ENCODE results near the gene NELFB.

The NELFB gene

DNA sequence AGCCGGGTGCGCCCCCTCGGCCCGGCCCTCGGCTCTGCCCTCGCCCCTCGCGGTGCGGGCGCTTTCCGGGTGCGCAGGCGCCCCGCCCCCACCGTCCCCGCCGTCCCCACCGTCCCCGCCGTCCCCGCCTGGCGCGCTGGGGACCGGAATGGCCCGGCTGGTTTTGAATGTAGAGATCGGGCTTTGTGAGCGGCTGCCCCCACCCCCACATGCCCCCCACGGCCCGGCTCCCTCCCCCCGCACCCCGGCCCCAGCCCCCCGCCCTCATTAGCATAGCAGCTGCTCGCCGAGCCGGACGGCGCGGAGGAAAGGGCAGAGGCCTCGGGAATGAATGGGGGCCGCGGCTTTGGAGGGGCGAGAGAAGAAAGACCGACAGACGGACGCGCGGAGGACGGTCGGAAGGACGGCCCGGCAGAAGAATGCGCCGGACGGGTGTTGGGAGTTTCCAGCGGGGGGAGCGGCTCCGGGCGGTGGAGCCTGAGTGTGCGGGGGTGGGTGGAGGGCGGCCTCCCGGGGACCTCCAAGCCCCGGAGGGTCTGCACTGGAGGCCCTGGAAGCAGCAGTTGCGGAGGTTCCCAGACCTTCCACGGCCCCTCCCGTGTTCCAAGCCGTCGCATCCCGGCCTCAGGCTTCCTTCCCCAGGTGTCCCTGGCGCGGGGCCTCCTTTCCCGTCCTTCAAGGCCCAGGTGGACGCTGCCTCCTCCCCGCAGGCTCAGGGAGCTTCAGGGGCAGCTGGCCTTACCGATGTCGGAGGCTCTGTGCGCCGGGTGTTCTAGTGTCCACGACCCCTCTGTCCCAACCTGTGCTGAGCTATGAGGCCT lies 40.9 kb downstream of the NELFB start:
- DNase-seq, result no peak
- H3K9me3 ChIP-seq (ENCODE audit: severe bottlenecking), result no peaks in the 10 kb centered on the region
- peaks cover 10% of the 10 kb centered on the region for H3K36me3 ChIP-seq
- TF ChIP-seq, protein P1, sequence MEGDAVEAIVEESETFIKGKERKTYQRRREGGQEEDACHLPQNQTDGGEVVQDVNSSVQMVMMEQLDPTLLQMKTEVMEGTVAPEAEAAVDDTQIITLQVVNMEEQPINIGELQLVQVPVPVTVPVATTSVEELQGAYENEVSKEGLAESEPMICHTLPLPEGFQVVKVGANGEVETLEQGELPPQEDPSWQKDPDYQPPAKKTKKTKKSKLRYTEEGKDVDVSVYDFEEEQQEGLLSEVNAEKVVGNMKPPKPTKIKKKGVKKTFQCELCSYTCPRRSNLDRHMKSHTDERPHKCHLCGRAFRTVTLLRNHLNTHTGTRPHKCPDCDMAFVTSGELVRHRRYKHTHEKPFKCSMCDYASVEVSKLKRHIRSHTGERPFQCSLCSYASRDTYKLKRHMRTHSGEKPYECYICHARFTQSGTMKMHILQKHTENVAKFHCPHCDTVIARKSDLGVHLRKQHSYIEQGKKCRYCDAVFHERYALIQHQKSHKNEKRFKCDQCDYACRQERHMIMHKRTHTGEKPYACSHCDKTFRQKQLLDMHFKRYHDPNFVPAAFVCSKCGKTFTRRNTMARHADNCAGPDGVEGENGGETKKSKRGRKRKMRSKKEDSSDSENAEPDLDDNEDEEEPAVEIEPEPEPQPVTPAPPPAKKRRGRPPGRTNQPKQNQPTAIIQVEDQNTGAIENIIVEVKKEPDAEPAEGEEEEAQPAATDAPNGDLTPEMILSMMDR (IDR thresholded peaks at IDR 0.05; ENCODE audit: low read depth, low read length), result no peak
- H3K4me3 ChIP-seq (ENCODE audit: low read depth, low read length), result peak overlapping the region; percentile 37
- peaks cover 2% of the 10 kb centered on the region for H3K27me3 ChIP-seq (ENCODE audit: insufficient read depth, low read depth, severe bottlenecking)
- no peak overlapping the region for H3K27ac ChIP-seq

DNA sequence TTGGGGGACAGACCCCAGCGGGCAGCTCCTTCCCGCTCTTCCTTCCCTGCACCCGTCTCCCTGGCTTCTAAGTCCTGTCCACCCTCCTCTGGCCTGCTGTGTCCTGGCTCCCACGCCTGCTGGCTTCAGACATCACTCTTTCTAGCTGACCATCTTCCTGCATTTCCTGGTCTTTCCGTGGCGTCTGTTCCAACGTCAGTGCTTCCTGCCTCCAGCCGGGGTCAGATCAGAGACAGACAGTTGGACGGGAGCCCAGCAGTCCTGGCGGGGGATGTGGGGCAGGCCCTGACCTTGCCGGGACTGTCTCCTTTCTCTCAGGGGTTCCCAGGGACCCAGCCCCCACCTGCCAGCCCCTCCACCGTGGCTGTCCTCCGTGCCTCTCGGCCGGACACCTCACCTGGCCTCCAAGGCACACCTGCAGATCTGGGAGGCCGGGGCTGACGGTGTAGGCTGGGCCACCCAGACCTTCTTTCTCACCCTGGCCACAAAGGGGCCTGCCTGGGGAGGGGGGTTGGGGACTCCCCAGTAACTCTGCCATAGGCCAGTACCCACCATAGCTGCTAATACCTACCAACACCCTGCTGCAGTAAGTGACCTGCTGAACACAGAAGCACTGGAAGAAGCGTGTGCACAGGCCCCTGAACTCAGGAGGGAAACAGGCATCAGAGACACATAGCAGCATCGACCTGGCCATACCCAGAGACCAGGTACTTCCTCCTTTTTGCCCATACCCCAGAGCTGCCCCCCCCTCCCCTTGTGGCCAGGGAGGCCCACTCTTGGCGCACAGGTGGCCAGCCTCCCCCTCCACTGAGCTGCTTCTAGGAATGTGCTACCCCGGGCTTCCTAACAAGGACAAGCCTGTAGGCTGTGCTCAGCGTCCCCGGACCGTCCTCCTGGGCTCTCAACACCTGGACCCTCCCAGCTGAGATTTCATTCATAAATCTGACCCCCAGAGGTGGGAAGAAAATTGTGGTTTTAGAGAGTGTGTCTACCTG lies 41.8 kb downstream of the NELFB start:
- peak; percentile 21 for DNase-seq
- Histone ChIP-seq H3K27me3 (ENCODE audit: insufficient read depth, low read depth, severe bottlenecking) (peaks cover 2% of the 10 kb centered on the region), H3K27ac (no peak overlapping the region), H3K36me3 (peaks cover 10% of the 10 kb centered on the region), H3K4me3 (ENCODE audit: low read depth, low read length) (no peak overlapping the region), H3K9me3 (ENCODE audit: severe bottlenecking) (no peaks in the 10 kb centered on the region)
- TF ChIP-seq, protein P1 (IDR thresholded peaks at IDR 0.05; ENCODE audit: low read depth, low read length), result no peak

DNA sequence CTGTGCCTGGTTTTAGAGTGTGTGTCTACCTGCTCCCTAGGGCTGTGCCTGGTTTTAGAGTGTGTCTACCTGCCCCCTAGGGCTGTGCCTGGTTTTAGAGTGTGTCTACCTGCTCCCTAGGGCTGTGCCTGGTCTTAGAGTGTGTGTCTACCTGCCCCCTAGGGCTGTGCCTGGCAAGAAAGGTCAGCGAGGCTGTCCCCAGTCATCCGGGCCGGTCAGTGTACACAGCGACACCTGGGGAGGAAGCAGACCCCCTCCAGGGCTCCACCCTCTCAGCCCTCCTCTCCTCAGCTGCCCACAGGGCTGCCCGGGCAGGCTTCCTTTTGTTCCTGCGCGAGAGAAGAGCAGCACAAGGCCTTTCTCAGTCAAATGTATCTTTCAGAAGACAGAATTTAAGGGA lies 42.8 kb downstream of the NELFB start:
- peak; percentile 13 for DNase-seq
- TF ChIP-seq, protein P1 (IDR thresholded peaks at IDR 0.05; ENCODE audit: low read depth, low read length), result 0 out of 2 replicates have a peak, but pooled peaks have one; percentile 3
- no peaks in the 10 kb centered on the region for H3K9me3 ChIP-seq (ENCODE audit: severe bottlenecking)
- no peak overlapping the region for H3K27ac ChIP-seq
- peaks cover 10% of the 10 kb centered on the region for H3K36me3 ChIP-seq
- peaks cover 2% of the 10 kb centered on the region for H3K27me3 ChIP-seq (ENCODE audit: insufficient read depth, low read depth, severe bottlenecking)
- no peak overlapping the region for H3K4me3 ChIP-seq (ENCODE audit: low read depth, low read length)

DNA sequence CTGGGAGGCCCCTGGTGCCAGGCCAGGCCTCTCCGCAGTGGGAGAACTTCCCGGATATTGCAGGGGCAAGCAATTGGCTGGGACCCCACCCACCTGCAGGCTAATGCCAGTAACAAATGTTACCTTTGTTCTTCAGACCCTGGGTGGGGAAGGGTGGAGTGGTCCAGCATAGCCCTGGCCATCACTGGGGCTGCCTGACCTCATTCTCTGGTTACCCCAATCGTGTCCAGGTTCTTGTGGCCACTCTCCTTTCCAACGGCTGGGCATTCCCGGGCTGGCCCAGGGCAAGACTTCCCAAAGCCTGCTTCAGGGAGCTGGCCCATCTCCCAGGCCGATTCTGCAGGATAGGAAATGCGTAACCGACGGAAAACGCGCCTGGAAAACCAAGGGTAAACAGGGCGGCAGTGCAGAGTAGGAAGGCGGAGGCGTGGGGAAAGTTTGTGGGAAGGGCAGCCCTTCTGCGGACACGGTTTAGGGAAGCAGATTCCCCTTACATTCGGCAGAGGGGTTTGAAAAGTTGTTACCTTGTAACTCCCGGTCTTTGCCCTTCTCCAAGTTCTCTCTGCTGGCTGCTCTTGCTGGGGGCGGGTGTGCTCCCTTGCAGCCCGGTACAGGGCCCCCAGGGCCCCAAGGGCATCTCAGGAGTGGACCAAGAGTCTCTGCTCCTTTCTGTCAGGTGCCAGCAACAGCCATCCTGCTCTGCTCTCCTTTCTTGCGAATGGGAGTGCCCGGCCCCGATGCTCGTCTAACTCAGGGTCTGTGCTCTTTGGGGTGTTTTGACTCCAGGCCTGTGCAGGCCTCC lies 43.5 kb downstream of the NELFB start:
- TF ChIP-seq, protein P1 (IDR thresholded peaks at IDR 0.05; ENCODE audit: low read depth, low read length), result no peak
- Histone ChIP-seq H3K27me3 (ENCODE audit: insufficient read depth, low read depth, severe bottlenecking) (peaks cover 2% of the 10 kb centered on the region), H3K9me3 (ENCODE audit: severe bottlenecking) (no peaks in the 10 kb centered on the region), H3K27ac (no peak overlapping the region), H3K4me3 (ENCODE audit: low read depth, low read length) (no peak overlapping the region), H3K36me3 (peaks cover 10% of the 10 kb centered on the region)
- DNase-seq, result no peak

DNA sequence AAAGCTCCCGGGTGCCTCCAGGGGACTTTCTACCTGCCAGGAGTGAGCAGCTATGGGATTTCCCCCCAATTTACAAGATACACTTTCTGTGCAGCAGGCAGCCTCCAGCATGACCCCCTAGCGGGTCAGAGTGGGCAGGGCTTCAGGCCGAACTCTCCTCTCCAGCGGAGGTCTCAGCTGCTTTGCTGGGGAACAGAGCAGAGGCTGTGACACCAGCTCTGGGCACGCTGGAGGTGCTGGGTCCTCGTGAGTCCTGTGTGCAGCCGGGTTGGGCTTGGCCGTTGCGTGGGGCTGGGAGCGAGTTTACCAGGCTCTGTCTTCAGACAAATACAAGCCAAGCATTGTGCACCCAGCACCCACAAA lies 44.1 kb downstream of the NELFB start:
- Histone ChIP-seq H3K36me3 (peaks cover 10% of the 10 kb centered on the region), H3K27me3 (ENCODE audit: insufficient read depth, low read depth, severe bottlenecking) (peaks cover 2% of the 10 kb centered on the region), H3K4me3 (ENCODE audit: low read depth, low read length) (no peak overlapping the region), H3K27ac (no peak overlapping the region), H3K9me3 (ENCODE audit: severe bottlenecking) (no peaks in the 10 kb centered on the region)
- peak; percentile 10 for DNase-seq
- TF ChIP-seq, protein P1 (IDR thresholded peaks at IDR 0.05; ENCODE audit: low read depth, low read length), result no peak

All from WERI-Rb-1 (cell line).